ENCODE results near the gene DMRTC2.

The DMRTC2 gene

GRCh38 chr19:41807176-41807575 lies 37.7 kb upstream of the DMRTC2 start:
- H3K4me2 ChIP-seq (ENCODE audit: low read length, poor library complexity, severe bottlenecking), result no peak overlapping the region
- H4K91ac ChIP-seq (ENCODE audit: low read length), result no peak overlapping the region
- no peak overlapping the region for H3K14ac ChIP-seq (ENCODE audit: low read length in 2 of 2)
- 69% methylated on average over 3 of the region's 3 CpGs for WGBS
- no peak overlapping the region for H3K4me3 ChIP-seq (ENCODE audit: insufficient read depth in 1 of 2, low read depth in 1 of 2, low read length in 2 of 2)
- H2BK5ac ChIP-seq (ENCODE audit: low read depth, low read length, poor library complexity, severe bottlenecking), result no peak overlapping the region
- H3K79me1 ChIP-seq (replicated peaks; ENCODE audit: low read length, poor library complexity, severe bottlenecking), result no peaks in the 10 kb centered on the region
- no peaks in the 10 kb centered on the region for H3K36me3 ChIP-seq (ENCODE audit: control insufficient read depth in 1 of 2, insufficient read depth in 2 of 2, low read depth in 1 of 2, low read length in 2 of 2)
- no peak overlapping the region for H2AK5ac ChIP-seq (ENCODE audit: low read length, severe bottlenecking)
- DNase-seq, result no peak
- peaks cover 11 to 20% of the 10 kb centered on the region in 2 experiments for H3K27me3 ChIP-seq (ENCODE audit: control insufficient read depth in 1 of 2, insufficient read depth in 1 of 2, low read length in 2 of 2)
- no peak overlapping the region for H2BK12ac ChIP-seq (ENCODE audit: low read length in 2 of 2)
- no peak overlapping the region for H3K4ac ChIP-seq (ENCODE audit: low read depth in 1 of 2, low read length in 2 of 2)
- H2BK120ac ChIP-seq (ENCODE audit: low read depth, low read length), result no peak overlapping the region
- H3K23ac ChIP-seq (ENCODE audit: low read length in 2 of 2), result no peak overlapping the region
- H3K27ac ChIP-seq (ENCODE audit: low read length, poor library complexity, severe bottlenecking), result no peak overlapping the region
- no peak overlapping the region for H3K18ac ChIP-seq (ENCODE audit: low read depth in 1 of 2, low read length in 2 of 2)
- no peak overlapping the region for H3K9ac ChIP-seq (ENCODE audit: low read length)
- no peak overlapping the region for H2BK15ac ChIP-seq (ENCODE audit: low read depth, poor library complexity, severe bottlenecking)
- no peak overlapping the region for H2AFZ ChIP-seq (ENCODE audit: low read depth, low read length)
- H3K9me3 ChIP-seq (ENCODE audit: control insufficient read depth, low read length), result no peaks in the 10 kb centered on the region
- no peaks in the 10 kb centered on the region for H3K4me1 ChIP-seq (ENCODE audit: control insufficient read depth, insufficient read depth, low read depth, low read length)
- no peak overlapping the region for H4K8ac ChIP-seq (ENCODE audit: low read length)

- Histone ChIP-seq H3K36me3 (ENCODE audit: control insufficient read depth in 1 of 2, insufficient read depth in 2 of 2, low read depth in 1 of 2, low read length in 2 of 2) (no peaks in the 10 kb centered on the region), H3K23ac (ENCODE audit: low read length in 2 of 2) (no peak overlapping the region), H2BK12ac (ENCODE audit: low read length in 2 of 2) (no peak overlapping the region), H3K4me3 (ENCODE audit: insufficient read depth in 1 of 2, low read depth in 1 of 2, low read length in 2 of 2) (no peak overlapping the region), H2BK120ac (ENCODE audit: low read depth, low read length) (no peak overlapping the region), H3K4ac (ENCODE audit: low read depth in 1 of 2, low read length in 2 of 2) (no peak overlapping the region), H3K4me1 (ENCODE audit: control insufficient read depth, insufficient read depth, low read depth, low read length) (no peaks in the 10 kb centered on the region), H4K8ac (ENCODE audit: low read length) (no peak overlapping the region), H3K79me1 (replicated peaks; ENCODE audit: low read length, poor library complexity, severe bottlenecking) (no peaks in the 10 kb centered on the region), H3K27me3 (ENCODE audit: control insufficient read depth in 1 of 2, insufficient read depth in 1 of 2, low read length in 2 of 2) (peaks cover 3 to 25% of the 10 kb centered on the region in 2 experiments), H3K18ac (ENCODE audit: low read depth in 1 of 2, low read length in 2 of 2) (no peak overlapping the region), H2BK15ac (ENCODE audit: low read depth, poor library complexity, severe bottlenecking) (no peak overlapping the region), H4K91ac (ENCODE audit: low read length) (no peak overlapping the region), H2AFZ (ENCODE audit: low read depth, low read length) (no peak overlapping the region), H2BK5ac (ENCODE audit: low read depth, low read length, poor library complexity, severe bottlenecking) (no peak overlapping the region), H3K27ac (ENCODE audit: low read length, poor library complexity, severe bottlenecking) (no peak overlapping the region), H3K4me2 (ENCODE audit: low read length, poor library complexity, severe bottlenecking) (no peak overlapping the region), H3K9me3 (ENCODE audit: control insufficient read depth, low read length) (no peaks in the 10 kb centered on the region), H3K9ac (ENCODE audit: low read length) (no peak overlapping the region), H3K14ac (ENCODE audit: low read length in 2 of 2) (no peak overlapping the region), H2AK5ac (ENCODE audit: low read length, severe bottlenecking) (no peak overlapping the region)
- DNase-seq, result no peak
- 76% methylated on average over 13 of the region's 16 CpGs for WGBS
Measured at GRCh38 chr19:41808663-41809566, 35.9 kb upstream of the DMRTC2 start.

GRCh38 chr19:41810301-41810700 lies 34.5 kb upstream of the DMRTC2 start:
- H3K36me3 ChIP-seq (ENCODE audit: control insufficient read depth in 1 of 2, insufficient read depth in 2 of 2, low read depth in 1 of 2, low read length in 2 of 2), result no peaks in the 10 kb centered on the region
- H3K79me1 ChIP-seq (replicated peaks; ENCODE audit: low read length, poor library complexity, severe bottlenecking), result no peaks in the 10 kb centered on the region
- no peak overlapping the region for H2BK120ac ChIP-seq (ENCODE audit: low read depth, low read length)
- no peak overlapping the region for H2BK12ac ChIP-seq (ENCODE audit: low read length in 2 of 2)
- H4K91ac ChIP-seq (ENCODE audit: low read length), result no peak overlapping the region
- no peak overlapping the region for H3K4ac ChIP-seq (ENCODE audit: low read depth in 1 of 2, low read length in 2 of 2)
- H2BK15ac ChIP-seq (ENCODE audit: low read depth, poor library complexity, severe bottlenecking), result no peak overlapping the region
- H2AFZ ChIP-seq (ENCODE audit: low read depth, low read length), result no peak overlapping the region
- no peaks in the 10 kb centered on the region for H3K4me1 ChIP-seq (ENCODE audit: control insufficient read depth, insufficient read depth, low read depth, low read length)
- peaks cover 3 to 23% of the 10 kb centered on the region in 2 experiments for H3K27me3 ChIP-seq (ENCODE audit: control insufficient read depth in 1 of 2, insufficient read depth in 1 of 2, low read length in 2 of 2)
- H3K9me3 ChIP-seq (ENCODE audit: control insufficient read depth, low read length), result no peaks in the 10 kb centered on the region
- no peak overlapping the region for H3K4me3 ChIP-seq (ENCODE audit: insufficient read depth in 1 of 2, low read depth in 1 of 2, low read length in 2 of 2)
- 43% methylated on average over 4 of the region's 4 CpGs for whole genome bisulfite sequencing
- H3K9ac ChIP-seq (ENCODE audit: low read length), result no peak overlapping the region
- H3K23ac ChIP-seq (ENCODE audit: low read length in 2 of 2), result no peak overlapping the region
- no peak overlapping the region for H4K8ac ChIP-seq (ENCODE audit: low read length)
- H3K14ac ChIP-seq (ENCODE audit: low read length in 2 of 2), result no peak overlapping the region
- no peak overlapping the region for H3K18ac ChIP-seq (ENCODE audit: low read depth in 1 of 2, low read length in 2 of 2)
- no peak overlapping the region for H2AK5ac ChIP-seq (ENCODE audit: low read length, severe bottlenecking)
- H2BK5ac ChIP-seq (ENCODE audit: low read depth, low read length, poor library complexity, severe bottlenecking), result no peak overlapping the region
- no peak overlapping the region for H3K4me2 ChIP-seq (ENCODE audit: low read length, poor library complexity, severe bottlenecking)
- no peak for DNase-seq
- H3K27ac ChIP-seq (ENCODE audit: low read length, poor library complexity, severe bottlenecking), result no peak overlapping the region

GRCh38 chr19:41811036-41811435 lies 33.8 kb upstream of the DMRTC2 start:
- H2BK15ac ChIP-seq (ENCODE audit: low read depth, poor library complexity, severe bottlenecking), result no peak overlapping the region

More at GRCh38 chr19:41811036-41811435, 33.8 kb upstream of the DMRTC2 start:
- Histone ChIP-seq H3K9me3 (ENCODE audit: control insufficient read depth, low read length) (no peaks in the 10 kb centered on the region), H2AK5ac (ENCODE audit: low read length, severe bottlenecking) (no peak overlapping the region), H3K4me2 (ENCODE audit: low read length, poor library complexity, severe bottlenecking) (no peak overlapping the region), H2AFZ (ENCODE audit: low read depth, low read length) (no peak overlapping the region), H3K36me3 (ENCODE audit: control insufficient read depth in 1 of 2, insufficient read depth in 2 of 2, low read depth in 1 of 2, low read length in 2 of 2) (no peaks in the 10 kb centered on the region), H3K9ac (ENCODE audit: low read length) (no peak overlapping the region), H3K27me3 (ENCODE audit: control insufficient read depth in 1 of 2, insufficient read depth in 1 of 2, low read length in 2 of 2) (peaks cover 3 to 19% of the 10 kb centered on the region in 2 experiments), H2BK5ac (ENCODE audit: low read depth, low read length, poor library complexity, severe bottlenecking) (no peak overlapping the region), H4K91ac (ENCODE audit: low read length) (no peak overlapping the region), H3K79me1 (replicated peaks; ENCODE audit: low read length, poor library complexity, severe bottlenecking) (no peaks in the 10 kb centered on the region), H4K8ac (ENCODE audit: low read length) (no peak overlapping the region), H2BK12ac (ENCODE audit: low read length in 2 of 2) (no peak overlapping the region), H3K27ac (ENCODE audit: low read length, poor library complexity, severe bottlenecking) (no peak overlapping the region), H3K23ac (ENCODE audit: low read length in 2 of 2) (no peak overlapping the region), H3K4ac (ENCODE audit: low read depth in 1 of 2, low read length in 2 of 2) (no peak overlapping the region), H3K4me1 (ENCODE audit: control insufficient read depth, insufficient read depth, low read depth, low read length) (no peaks in the 10 kb centered on the region), H3K14ac (ENCODE audit: low read length in 2 of 2) (no peak overlapping the region), H2BK120ac (ENCODE audit: low read depth, low read length) (no peak overlapping the region), H3K18ac (ENCODE audit: low read depth in 1 of 2, low read length in 2 of 2) (no peak overlapping the region), H3K4me3 (ENCODE audit: insufficient read depth in 1 of 2, low read depth in 1 of 2, low read length in 2 of 2) (no peak overlapping the region)
- WGBS, result 64% methylated on average over 3 of the region's 3 CpGs
- no peak for DNase-seq
